B cell (primary cell): ENCODE data around the gene CACNA2D3.

Experiments used
- CTCF ChIP-seq: fragments of 200-600 bp; IDR thresholded peaks from one replicate; pipeline ENCODE4 v1.8.0; 2022; ENCODE audit warnings: antibody characterized with exemption, mild to moderate bottlenecking
- EZH2 ChIP-seq: IDR thresholded peaks from 2 replicates; pipeline ENCODE4 v1.6.1; 2012; ENCODE audit warnings: borderline replicate concordance, low read depth, mild to moderate bottlenecking, moderate library complexity, low read length; ENCODE audit not compliant: insufficient read depth, poor library complexity, severe bottlenecking

DNA sequence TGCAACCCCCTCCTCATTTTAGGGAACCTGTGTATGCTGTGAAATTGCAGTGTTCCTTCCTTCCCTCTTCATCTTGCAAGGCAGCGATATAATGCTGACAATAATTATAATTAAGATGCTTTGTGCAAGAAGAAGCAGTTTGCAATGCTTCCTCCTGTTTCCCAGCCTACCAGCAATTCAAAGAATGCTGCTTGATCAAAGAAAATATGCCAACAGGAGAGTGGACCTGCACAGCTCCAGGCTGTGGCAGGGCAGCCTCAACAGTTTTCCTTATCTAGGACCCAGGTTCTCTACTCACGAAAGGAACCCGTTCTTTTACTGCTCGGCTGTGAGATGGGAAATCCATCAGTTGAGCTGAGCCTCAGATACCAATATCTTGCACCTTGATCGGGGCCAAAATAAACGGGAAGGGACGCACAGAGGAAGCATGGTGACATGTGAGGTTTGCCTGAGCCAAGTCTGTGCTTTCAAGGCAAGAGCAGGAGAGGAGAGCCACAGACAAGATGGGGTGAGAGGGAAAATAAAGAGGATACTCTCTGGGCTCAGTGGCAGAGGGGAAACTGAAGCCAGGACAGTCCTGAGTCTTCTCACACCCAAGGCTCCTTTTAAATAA lies 828.1 kb downstream of the CACNA2D3 start:
- TF ChIP-seq CTCF (no peak), EZH2 (no peak)
